Testis (tissue), 3 donors: ENCODE measurements around the gene HK3. TPM values are rescaled to one million over a fixed set of nuclear protein-coding genes. Genes with fewer than 3 reads are reported as not detected.

Source experiments
- DNase-seq: peaks from one replicate; pipeline ENCODE4 v3.0.0-alpha.2; 2019
- H3K27ac ChIP-seq, 2 donors: fragments of 200-600 bp; sonication (generic); one replicate each; pipeline ENCODE4 v1.5.1; 2019
- H3K27me3 ChIP-seq: fragments of 200-600 bp; sonication (generic); one replicate; pipeline ENCODE4 v1.5.1; 2019
- H3K36me3 ChIP-seq: fragments of 200-600 bp; sonication (generic); one replicate; pipeline ENCODE4 v1.5.1; 2017; ENCODE audit warnings: low read depth; ENCODE audit errors: missing control alignments
- H3K4me1 ChIP-seq: fragments of 200-600 bp; sonication (generic); one replicate; pipeline ENCODE4 v1.5.1; 2019
- H3K4me3 ChIP-seq, 2 donors: fragments of 200-600 bp; sonication (generic); one replicate each; pipeline ENCODE4 v1.5.1; 2017 to 2019
- H3K9me3 ChIP-seq: fragments of 200-600 bp; sonication (generic); one replicate; pipeline ENCODE4 v1.5.1; 2017
- CTCF ChIP-seq, 3 experiments: fragments of 450-650 bp in 2 of 3; fragments of 200-600 bp in 1 of 3; sonication (generic) in 1 of 3; IDR thresholded peaks; one replicate each; pipeline ENCODE4 v1.5.1; 2016 to 2019; ENCODE audit warnings: antibody characterized with exemption in 3 of 3, mild to moderate bottlenecking in 2 of 3, moderate library complexity in 1 of 3
- POLR2A ChIP-seq: fragments of 450-650 bp; IDR thresholded peaks from one replicate; pipeline ENCODE4 v1.6.1; 2017; ENCODE audit warnings: antibody characterized with exemption, mild to moderate bottlenecking, moderate library complexity
- WGBS, 2 donors: methylation state at CpG; one replicate each; pipeline ENCODE4 v1.1.5; 2018; 5-methylcytosine and 5-hydroxymethylcytosine counted together
- intact Hi-C: fragments of 100-400 bp; cut with DNase I; formaldehyde crosslinking; loops from one replicate; pipeline ENCODE4 v1.15.1; 2023; ENCODE audit warnings: low total_unique reads
- polyA plus RNA-seq: library from polyadenylated mRNA; stranded (reverse); fragments of 350-450 nt; fragmentation: Illumina TruSeq; extraction: RNeasy Lipid Tissue Mini Kit (QIAGEN cat#74804); gene quantifications from one replicate; pipeline ENCODE4 v1.2.3, GENCODE V29; 2014; ENCODE audit warnings: low read depth, low replicate concordance; ENCODE audit not compliant: insufficient read depth
- total RNA-seq, 2 donors: library from RNA; depleted of rRNA; stranded (reverse); fragments of >200 nt; gene quantifications; one replicate each; pipeline ENCODE4 v1.2.3, GENCODE V29; 2016

Gene HK3
- total and polyA plus RNA-seq, 3 donors from 2014 or later = 6.3 to 10.9 (median 6.4) TPM

GRCh38 chr5:176943816-176944215, 44.7 kb upstream of the HK3 start:
- Histone ChIP-seq H3K4me1 (no peaks in the 10 kb centered on the region), H3K36me3 (no peaks in the 10 kb centered on the region), H3K9me3 (no peaks in the 10 kb centered on the region), H3K27ac (no peak overlapping the region), H3K4me3 (no peak overlapping the region), H3K27me3 (no peaks in the 10 kb centered on the region)
- TF ChIP-seq POLR2A = no peak
- TF ChIP-seq CTCF (IDR thresholded peaks at IDR 0.05) = no peak
- intact Hi-C loops = no loop called here
- WGBS, 2 donors = 61 to 80% methylated on average over 1 of the region's 1 CpG
- no peak for DNase-seq

GRCh38 chr5:176941951-176942350, 42.8 kb upstream of the HK3 start:
- Histone ChIP-seq H3K27me3 (no peaks in the 10 kb centered on the region), H3K4me1 (no peaks in the 10 kb centered on the region), H3K4me3 (no peak overlapping the region), H3K27ac (no peak overlapping the region), H3K36me3 (no peaks in the 10 kb centered on the region), H3K9me3 (no peaks in the 10 kb centered on the region)
- TF ChIP-seq POLR2A (no peak), CTCF (IDR thresholded peaks at IDR 0.05) (no peak)
- intact Hi-C loops = no loop called here
- 87 to 91% methylated on average over 9 of the region's 9 CpGs for WGBS, 2 donors
- DNase-seq = no peak

GRCh38 chr5:176938472-176938871, 39.3 kb upstream of the HK3 start:
- DNase-seq = no peak
- WGBS, 2 donors = 73 to 88% methylated on average over 1 of the region's 1 CpG
- no peak for TF ChIP-seq POLR2A
- no peak for TF ChIP-seq CTCF (IDR thresholded peaks at IDR 0.05)
- H3K4me3 ChIP-seq = no peak overlapping the region
- no peaks in the 10 kb centered on the region for H3K36me3 ChIP-seq
- H3K27me3 ChIP-seq = no peaks in the 10 kb centered on the region
- no peaks in the 10 kb centered on the region for H3K4me1 ChIP-seq
- no peaks in the 10 kb centered on the region for H3K9me3 ChIP-seq
- no peak overlapping the region for H3K27ac ChIP-seq
- intact Hi-C loops = no loop called here

- H3K4me1 ChIP-seq = no peaks in the 10 kb centered on the region
- DNase-seq = no peak
- intact Hi-C loops = no loop called here
- H3K36me3 ChIP-seq = no peaks in the 10 kb centered on the region
- H3K4me3 ChIP-seq = no peak overlapping the region
- H3K27ac ChIP-seq = no peak overlapping the region
- no peaks in the 10 kb centered on the region for H3K27me3 ChIP-seq
- H3K9me3 ChIP-seq = no peaks in the 10 kb centered on the region
- no peak for TF ChIP-seq CTCF (IDR thresholded peaks at IDR 0.05)
- no peak for TF ChIP-seq POLR2A
- 58 to 100% methylated on average over 1 of the region's 1 CpG for WGBS, 2 donors
Measured at GRCh38 chr5:176935017-176935416, 35.9 kb upstream of the HK3 start.

- H3K4me3 ChIP-seq = no peak overlapping the region
- H3K27ac ChIP-seq = no peak overlapping the region
- WGBS, 2 donors = 95 to 96% methylated on average over 7 of the region's 7 CpGs
- intact Hi-C loops = no loop called here
- H3K27me3 ChIP-seq = no peaks in the 10 kb centered on the region
- TF ChIP-seq POLR2A = no peak
- no peaks in the 10 kb centered on the region for H3K36me3 ChIP-seq
- no peaks in the 10 kb centered on the region for H3K4me1 ChIP-seq
- no peaks in the 10 kb centered on the region for H3K9me3 ChIP-seq
- DNase-seq = no peak
Measured at GRCh38 chr5:176934309-176934930, 35.3 kb upstream of the HK3 start.
